GM21737 (cell line): ENCODE measurements around the gene MYCL.
"Not testable (repeated sequence)": the region's sequence is repeated elsewhere in the genome, so short reads cannot be mapped to it uniquely, and the experiment has no call there.

Source experiments
- ATAC-seq: cut with Tn5 transposase; IDR thresholded peaks from one replicate; pipeline ENCODE4 v1.9.1; 2021; ENCODE audit warnings: mild to moderate bottlenecking, moderate library complexity; ENCODE audit not compliant: unreplicated experiment

Gene MYCL

GRCh38 chr1:39892601-39893595 is 8.8 kb downstream of the MYCL start:
- no peak for ATAC-seq

- ATAC-seq: no peak
These were observed 10.8 kb downstream of the MYCL start for GRCh38 chr1:39890880-39891279.

- no peak for ATAC-seq
These were observed 11.4 kb downstream of the MYCL start for GRCh38 chr1:39890273-39890672.

- ATAC-seq: no peak
These were observed 14.9 kb downstream of the MYCL start for GRCh38 chr1:39886757-39887231.

- no peak for ATAC-seq
These were observed 16.2 kb downstream of the MYCL start for GRCh38 chr1:39885516-39885915.

- no peak for ATAC-seq
These were observed 19.6 kb downstream of the MYCL start for GRCh38 chr1:39882152-39882551.

- no peak for ATAC-seq
These were observed 23.4 kb downstream of the MYCL start for GRCh38 chr1:39877980-39878956.

GRCh38 chr1:39877231-39877778 is 24.4 kb downstream of the MYCL start:
- ATAC-seq: no peak

- ATAC-seq: no peak
These were observed 25.6 kb downstream of the MYCL start for GRCh38 chr1:39876144-39876543.

GRCh38 chr1:39872698-39873097 is 29.0 kb downstream of the MYCL start:
- no peak for ATAC-seq

- no peak for ATAC-seq
These were observed 29.9 kb downstream of the MYCL start for GRCh38 chr1:39871796-39872195.

- ATAC-seq: not testable (repeated sequence)
These were observed 30.7 kb downstream of the MYCL start for GRCh38 chr1:39871043-39871442.

- not testable (repeated sequence) for ATAC-seq
These were observed 32.1 kb downstream of the MYCL start for GRCh38 chr1:39869538-39870112.

GRCh38 chr1:39866767-39867166 is 35.0 kb downstream of the MYCL start:
- no peak for ATAC-seq

GRCh38 chr1:39865762-39866161 is 36.0 kb downstream of the MYCL start:
- ATAC-seq: no peak

GRCh38 chr1:39863177-39863576 is 38.5 kb downstream of the MYCL start:
- ATAC-seq: no peak

- ATAC-seq: no peak
These were observed 40.7 kb downstream of the MYCL start for GRCh38 chr1:39861003-39861402.

GRCh38 chr1:39859859-39860812 is 41.6 kb downstream of the MYCL start:
- no peak for ATAC-seq

GRCh38 chr1:39858315-39858714 is 43.4 kb downstream of the MYCL start:
- ATAC-seq: no peak
